ENCODE measurements around the gene RGL2. TPM values are rescaled to one million over a fixed set of nuclear protein-coding genes. Genes with fewer than 3 reads are reported as not detected.
A peak's percentile ranks its signal among the peaks of the same experiment; 100 is the strongest.

The RGL2 gene
- total and polyA plus RNA-seq, 2 of the 13 experiments (the other 11 are each of a cell fraction or from before 2014, with no cell fraction given): 22.9 to 47.4 TPM

DNA sequence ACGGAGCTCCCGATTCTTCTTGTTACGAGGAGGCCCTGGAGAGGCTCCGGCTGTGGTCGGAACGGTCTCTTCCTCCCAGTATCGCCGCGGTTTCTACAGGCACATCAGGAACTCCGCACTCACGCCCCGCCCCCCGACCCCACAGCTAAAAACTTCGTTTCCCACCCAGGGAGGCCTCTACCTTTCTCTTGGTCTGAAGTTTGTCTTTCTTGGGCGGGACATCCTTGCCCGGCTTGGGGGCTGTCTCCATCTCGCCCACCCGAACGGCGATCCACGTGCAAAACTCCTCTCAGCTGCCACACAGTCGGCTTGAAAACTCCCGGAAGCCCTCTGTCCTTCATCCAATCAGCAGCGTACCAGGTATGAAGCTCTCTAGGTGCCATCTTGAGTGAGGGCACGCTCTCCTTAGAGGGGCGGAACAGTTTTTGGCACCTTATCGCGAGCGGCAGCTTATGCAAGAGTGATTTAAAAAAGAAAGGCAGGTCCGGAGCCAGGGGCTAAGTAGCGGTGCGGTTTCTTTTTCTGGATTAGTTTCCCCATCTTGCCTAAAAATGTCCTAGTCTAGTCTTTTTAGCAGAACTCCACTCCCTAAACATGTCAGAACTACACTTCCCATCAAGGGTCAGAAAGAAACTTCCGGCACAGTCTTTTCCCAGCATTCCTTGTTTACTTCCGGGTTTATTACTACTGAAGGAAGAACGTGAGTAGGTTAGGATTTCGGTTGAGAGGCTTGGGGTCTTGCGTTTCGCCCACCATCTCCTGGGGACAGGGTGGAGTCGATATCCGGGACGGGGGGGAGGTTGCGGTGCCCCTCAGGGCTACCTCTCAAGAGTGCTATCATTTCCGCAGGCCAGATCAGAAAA lies 9.6 kb downstream of the RGL2 start, which contains the start of the genes PFDN6 and WDR46 (continued):
- TF ChIP-seq, protein P1, sequence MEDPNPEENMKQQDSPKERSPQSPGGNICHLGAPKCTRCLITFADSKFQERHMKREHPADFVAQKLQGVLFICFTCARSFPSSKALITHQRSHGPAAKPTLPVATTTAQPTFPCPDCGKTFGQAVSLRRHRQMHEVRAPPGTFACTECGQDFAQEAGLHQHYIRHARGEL (CRISPR knock-in tag; IDR thresholded peaks at IDR 0.05): no peak
- TF ChIP-seq ZSCAN9 (CRISPR knock-in tag; IDR thresholded peaks at IDR 0.05; ENCODE audit: borderline replicate concordance) (no peak), NR3C1 (CRISPR knock-in tag; IDR thresholded peaks at IDR 0.05) (no peak), PLRG1 (conservative IDR thresholded peaks at IDR 0.05) (no peak), NAIF1 (CRISPR knock-in tag; IDR thresholded peaks at IDR 0.05; ENCODE audit: borderline replicate concordance) (no peak), RBAK (CRISPR knock-in tag; IDR thresholded peaks at IDR 0.05) (no peak), TERF1 (CRISPR knock-in tag; IDR thresholded peaks at IDR 0.05) (no peak), KLF12 (CRISPR knock-in tag; IDR thresholded peaks at IDR 0.05; ENCODE audit: borderline replicate concordance) (no peak; the same call in 1 of the 2 replicates), ZNF776 (CRISPR knock-in tag; IDR thresholded peaks at IDR 0.05) (no peak), ARID2 (CRISPR knock-in tag; IDR thresholded peaks at IDR 0.05; ENCODE audit: borderline replicate concordance) (no peak), ZNF672 (CRISPR knock-in tag; IDR thresholded peaks at IDR 0.05) (no peak), ZNF101 (CRISPR knock-in tag; IDR thresholded peaks at IDR 0.05; ENCODE audit: borderline replicate concordance, low read depth) (no peak), ZNF34 (CRISPR knock-in tag; IDR thresholded peaks at IDR 0.05; ENCODE audit: borderline replicate concordance) (0 out of 2 replicates have a peak, but pooled peaks have one; percentile 42), NFKBIZ (CRISPR knock-in tag; IDR thresholded peaks at IDR 0.05) (no peak), JUN (CRISPR knock-in tag; IDR thresholded peaks at IDR 0.05) (no peak; the same call in 1 of the 2 replicates), ZBTB44 (CRISPR knock-in tag; IDR thresholded peaks at IDR 0.05) (no peak), STAG1 (CRISPR knock-in tag; IDR thresholded peaks at IDR 0.05) (no peak), ZNF20 (CRISPR knock-in tag; IDR thresholded peaks at IDR 0.05) (no peak), NFATC3 (CRISPR knock-in tag; IDR thresholded peaks at IDR 0.05) (no peak), ZNF589 (CRISPR knock-in tag; conservative IDR thresholded peaks at IDR 0.05) (no peak), ZNF816 (CRISPR knock-in tag; IDR thresholded peaks at IDR 0.05; ENCODE audit: borderline replicate concordance) (no peak; the same call in 1 of the 2 replicates), ZFP36L2 (CRISPR knock-in tag; IDR thresholded peaks at IDR 0.05) (no peak), ZNF891 (CRISPR knock-in tag; IDR thresholded peaks at IDR 0.05) (no peak), MIER3 (CRISPR knock-in tag; IDR thresholded peaks at IDR 0.05; ENCODE audit: borderline replicate concordance) (no peak; the same call in 1 of the 2 replicates), ZNF160 (CRISPR knock-in tag; IDR thresholded peaks at IDR 0.05) (no peak), ZNF614 (CRISPR knock-in tag; IDR thresholded peaks at IDR 0.05; ENCODE audit: borderline replicate concordance) (no peak), KDM2A (CRISPR knock-in tag; IDR thresholded peaks at IDR 0.05; ENCODE audit: borderline replicate concordance, low read depth) (peak; percentile 54; the same call in 1 of the 2 replicates)
- TF ChIP-seq, protein P2, sequence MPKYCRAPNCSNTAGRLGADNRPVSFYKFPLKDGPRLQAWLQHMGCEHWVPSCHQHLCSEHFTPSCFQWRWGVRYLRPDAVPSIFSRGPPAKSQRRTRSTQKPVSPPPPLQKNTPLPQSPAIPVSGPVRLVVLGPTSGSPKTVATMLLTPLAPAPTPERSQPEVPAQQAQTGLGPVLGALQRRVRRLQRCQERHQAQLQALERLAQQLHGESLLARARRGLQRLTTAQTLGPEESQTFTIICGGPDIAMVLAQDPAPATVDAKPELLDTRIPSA (CRISPR knock-in tag; IDR thresholded peaks at IDR 0.05; ENCODE audit: borderline replicate concordance): no peak

All from HepG2 (cell line).